ENCODE measurements around the gene CYBA. TPM values are rescaled to one million over a fixed set of nuclear protein-coding genes. Genes with fewer than 3 reads are reported as not detected.

The CYBA gene
- polyA plus RNA-seq, 2 donors, result 58.5 to 67.8 TPM

- peaks cover 0 to 23% of the 10 kb centered on the region in 2 donors for H3K27me3 ChIP-seq (ENCODE audit: control insufficient read depth in 1 of 2, insufficient read depth in 2 of 2, low read length in 2 of 2)
- 55 to 61% methylated on average over 17 of the region's 17 CpGs for WGBS, 2 donors
Observed at GRCh38 chr16:88640498-88641247, 10.2 kb downstream of the CYBA start.

GRCh38 chr16:88640039-88640495 lies 10.8 kb downstream of the CYBA start:
- 31 to 38% methylated on average over 13 of the region's 13 CpGs for WGBS, 2 donors
- no peaks in the 10 kb centered on the region for H3K9me3 ChIP-seq (ENCODE audit: control insufficient read depth in 2 of 2, insufficient read depth in 1 of 2, low read depth in 1 of 2, low read length in 1 of 2)
- no peaks in the 10 kb centered on the region for H3K36me3 ChIP-seq (ENCODE audit: control insufficient read depth in 2 of 2, insufficient read depth in 2 of 2, low read length in 1 of 2)
- peaks cover 0 to 15% of the 10 kb centered on the region in 2 donors for H3K4me1 ChIP-seq (ENCODE audit: control insufficient read depth in 2 of 2, insufficient read depth in 2 of 2, low read length in 1 of 2)
- peaks cover 0 to 23% of the 10 kb centered on the region in 2 donors for H3K27me3 ChIP-seq (ENCODE audit: control insufficient read depth in 1 of 2, insufficient read depth in 2 of 2, low read length in 2 of 2)
- no peak overlapping the region for H3K4me3 ChIP-seq (ENCODE audit: low read depth in 1 of 2, low read length in 2 of 2)
- H3K27ac ChIP-seq (ENCODE audit: low read depth in 2 of 2, low read length in 1 of 2), result no peak overlapping the region

More at GRCh38 chr16:88640498-88641247, 10.2 kb downstream of the CYBA start:
- no peak overlapping the region for H3K27ac ChIP-seq (ENCODE audit: low read depth in 2 of 2, low read length in 1 of 2)
- no peaks in the 10 kb centered on the region for H3K9me3 ChIP-seq (ENCODE audit: control insufficient read depth in 2 of 2, insufficient read depth in 1 of 2, low read depth in 1 of 2, low read length in 1 of 2)
- no peak overlapping the region for H3K4me3 ChIP-seq (ENCODE audit: low read depth in 1 of 2, low read length in 2 of 2)
- H3K4me1 ChIP-seq (ENCODE audit: control insufficient read depth in 2 of 2, insufficient read depth in 2 of 2, low read length in 1 of 2), result peaks cover 0 to 15% of the 10 kb centered on the region in 2 donors
- no peaks in the 10 kb centered on the region for H3K36me3 ChIP-seq (ENCODE audit: control insufficient read depth in 2 of 2, insufficient read depth in 2 of 2, low read length in 1 of 2)

- Histone ChIP-seq H3K9me3 (ENCODE audit: control insufficient read depth in 2 of 2, insufficient read depth in 1 of 2, low read depth in 1 of 2, low read length in 1 of 2) (no peaks in the 10 kb centered on the region), H3K27ac (ENCODE audit: low read depth in 2 of 2, low read length in 1 of 2) (no peak overlapping the region), H3K4me1 (ENCODE audit: control insufficient read depth in 2 of 2, insufficient read depth in 2 of 2, low read length in 1 of 2) (peaks cover 0 to 16% of the 10 kb centered on the region in 2 donors), H3K4me3 (ENCODE audit: low read depth in 1 of 2, low read length in 2 of 2) (no peak overlapping the region), H3K27me3 (ENCODE audit: control insufficient read depth in 1 of 2, insufficient read depth in 2 of 2, low read length in 2 of 2) (peaks cover 0 to 23% of the 10 kb centered on the region in 2 donors), H3K36me3 (ENCODE audit: control insufficient read depth in 2 of 2, insufficient read depth in 2 of 2, low read length in 1 of 2) (no peaks in the 10 kb centered on the region)
- 21 to 23% methylated on average over 42 to 45 of the region's 45 CpGs for WGBS, 2 donors
Observed at GRCh38 chr16:88639231-88640038, 11.4 kb downstream of the CYBA start.

GRCh38 chr16:88638323-88639230 lies 12.3 kb downstream of the CYBA start, which contains the start of gene IL17C:
IL17C (plus strand) TSS chr16:88638572; CDS start chr16:88638642, 70 bp downstream.
- Histone ChIP-seq H3K27ac (ENCODE audit: low read depth in 2 of 2, low read length in 1 of 2) (no peak within 1 kb of the TSS), H3K27me3 (ENCODE audit: control insufficient read depth in 1 of 2, insufficient read depth in 2 of 2, low read length in 2 of 2) (peaks cover 0 to 26% of the 10 kb centered on the region in 2 donors), H3K4me1 (ENCODE audit: control insufficient read depth in 2 of 2, insufficient read depth in 2 of 2, low read length in 1 of 2) (peaks cover 0 to 18% of the 10 kb centered on the region in 2 donors), H3K36me3 (ENCODE audit: control insufficient read depth in 2 of 2, insufficient read depth in 2 of 2, low read length in 1 of 2) (no peaks in the 10 kb centered on the region), H3K9me3 (ENCODE audit: control insufficient read depth in 2 of 2, insufficient read depth in 1 of 2, low read depth in 1 of 2, low read length in 1 of 2) (no peaks in the 10 kb centered on the region), H3K4me3 (ENCODE audit: low read depth in 1 of 2, low read length in 2 of 2) (no peak within 1 kb of the TSS)
- WGBS, 2 donors, result 27 to 34% methylated on average over 27 of the region's 27 CpGs

- 70 to 74% methylated on average over 23 of the region's 23 CpGs for whole genome bisulfite sequencing, 2 donors
- peaks cover 0 to 9% of the 10 kb centered on the region in 2 donors for H3K36me3 ChIP-seq (ENCODE audit: control insufficient read depth in 2 of 2, insufficient read depth in 2 of 2, low read length in 1 of 2)
- no peaks in the 10 kb centered on the region for H3K9me3 ChIP-seq (ENCODE audit: control insufficient read depth in 2 of 2, insufficient read depth in 1 of 2, low read depth in 1 of 2, low read length in 1 of 2)
- H3K4me3 ChIP-seq (ENCODE audit: low read depth in 1 of 2, low read length in 2 of 2), result no peak overlapping the region
- peaks cover 0 to 26% of the 10 kb centered on the region in 2 donors for H3K27me3 ChIP-seq (ENCODE audit: control insufficient read depth in 1 of 2, insufficient read depth in 2 of 2, low read length in 2 of 2)
- H3K27ac ChIP-seq (ENCODE audit: low read depth in 2 of 2, low read length in 1 of 2), result no peak overlapping the region
- H3K4me1 ChIP-seq (ENCODE audit: control insufficient read depth in 2 of 2, insufficient read depth in 2 of 2, low read length in 1 of 2), result peaks cover 0 to 18% of the 10 kb centered on the region in 2 donors
Observed at GRCh38 chr16:88636488-88637265, 14.2 kb downstream of the CYBA start.

GRCh38 chr16:88635671-88636319 lies 15.1 kb downstream of the CYBA start:
- Histone ChIP-seq H3K4me3 (ENCODE audit: low read depth in 1 of 2, low read length in 2 of 2) (no peak overlapping the region), H3K27ac (ENCODE audit: low read depth in 2 of 2, low read length in 1 of 2) (no peak overlapping the region), H3K36me3 (ENCODE audit: control insufficient read depth in 2 of 2, insufficient read depth in 2 of 2, low read length in 1 of 2) (peaks cover 0 to 15% of the 10 kb centered on the region in 2 donors), H3K9me3 (ENCODE audit: control insufficient read depth in 2 of 2, insufficient read depth in 1 of 2, low read depth in 1 of 2, low read length in 1 of 2) (no peaks in the 10 kb centered on the region), H3K4me1 (ENCODE audit: control insufficient read depth in 2 of 2, insufficient read depth in 2 of 2, low read length in 1 of 2) (peaks cover 0 to 18% of the 10 kb centered on the region in 2 donors), H3K27me3 (ENCODE audit: control insufficient read depth in 1 of 2, insufficient read depth in 2 of 2, low read length in 2 of 2) (peaks cover 0 to 26% of the 10 kb centered on the region in 2 donors)
- 89 to 92% methylated on average over 17 of the region's 17 CpGs for WGBS, 2 donors

GRCh38 chr16:88634994-88635670 lies 15.7 kb downstream of the CYBA start:
- Histone ChIP-seq H3K36me3 (ENCODE audit: control insufficient read depth in 2 of 2, insufficient read depth in 2 of 2, low read length in 1 of 2) (peaks cover 0 to 21% of the 10 kb centered on the region in 2 donors), H3K27ac (ENCODE audit: low read depth in 2 of 2, low read length in 1 of 2) (no peak overlapping the region), H3K4me3 (ENCODE audit: low read depth in 1 of 2, low read length in 2 of 2) (peak overlapping the region; percentile 28 to 39), H3K27me3 (ENCODE audit: control insufficient read depth in 1 of 2, insufficient read depth in 2 of 2, low read length in 2 of 2) (peaks cover 0 to 22% of the 10 kb centered on the region in 2 donors), H3K9me3 (ENCODE audit: control insufficient read depth in 2 of 2, insufficient read depth in 1 of 2, low read depth in 1 of 2, low read length in 1 of 2) (no peaks in the 10 kb centered on the region), H3K4me1 (ENCODE audit: control insufficient read depth in 2 of 2, insufficient read depth in 2 of 2, low read length in 1 of 2) (peaks cover 0 to 16% of the 10 kb centered on the region in 2 donors)
- 35 to 61% methylated on average over 21 to 28 of the region's 28 CpGs for WGBS, 2 donors

Measured in esophagus (tissue), 2 donors.